Uterus (tissue), 2 donors: ENCODE results near the gene F2RL1.

ENCODE experiments used
- CTCF ChIP-seq, 4 experiments: fragments of 200-600 bp in 2 of 4; fragments of 450-650 bp in 2 of 4; sonication (generic) in 2 of 4; IDR thresholded peaks; one replicate each; pipeline ENCODE4 v1.5.1; 2016 to 2019; ENCODE audit warnings: antibody characterized with exemption in 4 of 4, mild to moderate bottlenecking in 2 of 4, moderate library complexity in 1 of 4
- POLR2A ChIP-seq, 2 donors: fragments of 450-650 bp; IDR thresholded peaks; one replicate each; pipeline ENCODE4 v1.6.1; 2016; ENCODE audit warnings: antibody characterized with exemption in 2 of 2, mild to moderate bottlenecking in 1 of 2, moderate library complexity in 1 of 2

- TF ChIP-seq CTCF (IDR thresholded peaks at IDR 0.05) (no peak), POLR2A (IDR thresholded peaks at IDR 0.05) (peak in 1 of 2 donors; percentile 56)
Measured at GRCh38 chr5:76818844-76819831, at the start of gene F2RL1.
